K562 (cell line): ENCODE measurements around the gene KRT81. TPM values are rescaled to one million over a fixed set of nuclear protein-coding genes. Genes with fewer than 3 reads are reported as not detected.

Source experiments
- ATAC-seq: fragments of 200-7000 bp; cut with Tn5 transposase; 3 replicates; pipeline ENCODE4 v1.9.1; 2020; ENCODE audit warnings: moderate library complexity
- BruUV-seq: library from RNA; stranded (reverse); fragments of 400-500 nt; replicated peaks from 2 replicates; lab custom pipeline; 2021; lab: Mats Ljungman, UMichigan
- CTCF ChIA-PET: fragments of 300-600 bp; formaldehyde crosslinking; extraction: SDS; loops from one replicate; lab custom pipeline; 2021; ENCODE audit warnings: low intra/inter-chr PET ratio; lab: Yijun Ruan, JAX
- POLR2A ChIA-PET: fragments of 300-600, 350-650 bp; sonication (Branson Sonifier 250); formaldehyde crosslinking; extraction: SDS; loops from one replicate; lab custom pipeline; 2021; ENCODE audit warnings: antibody characterized with exemption, inconsistent platforms; lab: Yijun Ruan, JAX
- DNase-seq, 4 experiments: peaks; one replicate each; pipeline versions ENCODE4 v3.0.0 to v3.0.0-alpha.2; 2011 to 2018; ENCODE audit warnings: low spot score in 3 of 4, mixed read lengths in 3 of 4; ENCODE audit errors: extremely low read depth in 1 of 4
- FAIRE-seq: peaks from 2 replicates; lab custom pipeline; 2011; peaks lifted over from hg19 to GRCh38; lab: Jason Lieb, UNC
- H2AFZ ChIP-seq: 2 replicates; pipeline ENCODE4 v1.6.0; 2011; ENCODE audit warnings: low read depth, low read length, control low read depth, inconsistent platforms
- H3K27ac ChIP-seq: fragments of 200-600 bp; 3 replicates; pipeline ENCODE4 v1.8.0; 2011; ENCODE audit warnings: low read depth, mild to moderate bottlenecking, control low read depth, inconsistent platforms, low read length, moderate library complexity, mixed read lengths; ENCODE audit errors: extremely low read depth
- H3K27me3 ChIP-seq, 2 experiments: fragments of 300-600 bp in 1 of 2; 2 replicates in 1 of 2; 3 replicates in 1 of 2; pipeline versions ENCODE4 v1.6.0 to v1.8.0; 2011; ENCODE audit warnings: inconsistent platforms in 2 of 2, low read length in 2 of 2, mild to moderate bottlenecking in 1 of 2, mixed read lengths in 1 of 2, moderate library complexity in 1 of 2; ENCODE audit not compliant: control insufficient read depth in 2 of 2, insufficient read depth in 2 of 2
- H3K36me3 ChIP-seq: fragments of 300-600 bp; 3 replicates; pipeline ENCODE4 v1.8.0; 2011; ENCODE audit warnings: mild to moderate bottlenecking, low read length, inconsistent platforms; ENCODE audit not compliant: control insufficient read depth, insufficient read depth
- H3K4me1 ChIP-seq, 2 experiments: fragments of 200-600 bp in 1 of 2; replicated peaks in 1 of 2; 2 replicates in 1 of 2; 3 replicates in 1 of 2; pipeline versions ENCODE4 v1.5.1 to v1.8.0; 2011; ENCODE audit warnings: inconsistent platforms in 2 of 2, low read length in 2 of 2, mild to moderate bottlenecking in 1 of 2, mixed read lengths in 1 of 2, moderate library complexity in 1 of 2; ENCODE audit not compliant: control insufficient read depth in 2 of 2, insufficient read depth in 2 of 2
- H3K4me2 ChIP-seq: 2 replicates; pipeline ENCODE4 v1.6.1; 2011; ENCODE audit warnings: low read length, control low read depth, inconsistent platforms, mixed read lengths; ENCODE audit not compliant: insufficient read depth
- H3K4me3 ChIP-seq: fragments of 200-600 bp; sonication (generic), shearing (Covaris generic); 2 replicates; pipeline ENCODE4 v1.5.1; 2016; ENCODE audit warnings: control low read depth, inconsistent platforms
- H3K79me2 ChIP-seq: fragments of 200-600 bp; 3 replicates; pipeline ENCODE4 v1.8.0; 2011; ENCODE audit warnings: low read length, inconsistent platforms; ENCODE audit not compliant: control insufficient read depth, insufficient read depth
- H3K9ac ChIP-seq, 2 experiments: 2 replicates each; pipeline versions ENCODE4 v1.6.0 to v1.6.1; 2011; ENCODE audit warnings: low read depth in 2 of 2, low read length in 2 of 2, control low read depth in 1 of 2, inconsistent platforms in 1 of 2, mild to moderate bottlenecking in 1 of 2, mixed read lengths in 1 of 2; ENCODE audit not compliant: insufficient read depth in 1 of 2
- H3K9me1 ChIP-seq: one replicate; pipeline ENCODE4 v1.6.0; 2011; ENCODE audit warnings: inconsistent platforms, mild to moderate bottlenecking, low read length, moderate library complexity; ENCODE audit not compliant: control insufficient read depth, insufficient read depth
- H3K9me3 ChIP-seq: replicated peaks from 2 replicates; pipeline ENCODE4 v1.5.1; 2011; ENCODE audit warnings: low read depth, low read length, inconsistent platforms; ENCODE audit not compliant: control insufficient read depth, insufficient read depth
- H4K20me1 ChIP-seq: replicated peaks from 2 replicates; pipeline ENCODE4 v1.6.1; 2011; ENCODE audit warnings: low read length, inconsistent platforms, mixed read lengths; ENCODE audit not compliant: control insufficient read depth, insufficient read depth
- BDP1 ChIP-seq: IDR thresholded peaks from 3 replicates; pipeline ENCODE4 v1.6.1; 2011; ENCODE audit not compliant: insufficient read length, insufficient read depth
- C11orf30 ChIP-seq: fragments of 450-650 bp; IDR thresholded peaks from 2 replicates; pipeline ENCODE4 v1.6.1; 2016; ENCODE audit warnings: low read depth, mild to moderate bottlenecking
- ETV6 ChIP-seq, 3 experiments: fragments of 150-350 bp in 1 of 3; sonication (generic) in 1 of 3; formaldehyde crosslinking in 1 of 3; IDR thresholded peaks; 2 replicates each; pipeline versions ENCODE4 v1.6.1 to v1.8.0; 2014 to 2022; ENCODE audit warnings: borderline replicate concordance in 2 of 3, low read depth in 2 of 3, antibody characterized with exemption in 1 of 3, low read length in 1 of 3, mild to moderate bottlenecking in 1 of 3, missing genetic modification reagents in 1 of 3
- KAT8 ChIP-seq: fragments of 450-650 bp; IDR thresholded peaks from 2 replicates; pipeline ENCODE4 v1.6.1; 2016; ENCODE audit warnings: low read depth, mild to moderate bottlenecking
- MTA2 ChIP-seq: fragments of 450-650 bp; IDR thresholded peaks from 2 replicates; pipeline ENCODE4 v1.6.1; 2016; ENCODE audit warnings: low read depth
- PTRF ChIP-seq: fragments of 450-650 bp; IDR thresholded peaks from 2 replicates; pipeline ENCODE4 v1.6.1; 2016; ENCODE audit warnings: mild to moderate bottlenecking, missing genetic modification characterization, missing compliant biosample characterization
- TBL1XR1 ChIP-seq, 2 experiments: IDR thresholded peaks; 2 replicates each; pipeline ENCODE4 v1.6.1; 2012; ENCODE audit warnings: improper control_type of control experiment in 2 of 2, low read length in 2 of 2, mild to moderate bottlenecking in 1 of 2
- ZC3H4 ChIP-seq: sonication (generic); formaldehyde crosslinking; IDR thresholded peaks from 2 replicates; pipeline ENCODE4 v1.9.0; 2021; ENCODE audit warnings: missing genetic modification reagents, borderline replicate concordance
- ZFP30 ChIP-seq: fragments of 250-450 bp; sonication (Bioruptor Pico); IDR thresholded peaks from 2 replicates; pipeline ENCODE4 v1.8.0; 2022; ENCODE audit warnings: moderate library complexity, mild to moderate bottlenecking, inconsistent platforms, borderline replicate concordance
- ZNF408 ChIP-seq: fragments of 250-450 bp; sonication (Bioruptor Pico); IDR thresholded peaks from 2 replicates; pipeline ENCODE4 v1.4.0; 2020; ENCODE audit warnings: low read depth, mild to moderate bottlenecking, moderate library complexity
- ZNF699 ChIP-seq: fragments of 250-450 bp; sonication (Bioruptor Pico); IDR thresholded peaks from 2 replicates; pipeline ENCODE4 v1.8.0; 2021; ENCODE audit warnings: mild to moderate bottlenecking, moderate library complexity; ENCODE audit not compliant: insufficient replicate concordance
- WGBS: fragments of 100-300 bp; shearing (Covaris generic); methylation state at CpG from one replicate; pipeline ENCODE4 v1.1.6; 2016; ENCODE audit warnings: low coverage, mixed read lengths; ENCODE audit not compliant: insufficient coverage; ENCODE audit errors: missing lambda C conversion rate; 5-methylcytosine and 5-hydroxymethylcytosine counted together
- in situ Hi-C: fragments of 300-500 bp; cut with MboI; formaldehyde crosslinking; loops from 4 replicates; pipeline ENCODE4 v1.15.0; 2018; ENCODE audit warnings: inconsistent platforms, mixed read lengths
- intact Hi-C: fragments of 100-400 bp; cut with micrococcal nuclease; formaldehyde crosslinking; loops from 2 replicates; pipeline ENCODE4 v1.14.2; 2022
- polyA plus RNA-seq, 8 experiments: library from polyadenylated mRNA; depleted of rRNA in 4 of 8; stranded (reverse) in 5 of 8; unstranded in 3 of 8; fragments of >200 nt; fragmentation: Nextera tagmentation in 2 of 8; fragmentation: Illumina TruSeq in 1 of 8; extraction: Ambion mirVana in 2 of 8; extraction: Trizol in 1 of 8; gene quantifications; 2 replicates each; pipeline versions ENCODE4 v1.2.1 to v1.2.3, GENCODE V29; 2011 to 2014; ENCODE audit warnings: inconsistent platforms in 1 of 8, missing spikeins in 1 of 8
- total RNA-seq, 7 experiments: library from RNA; depleted of rRNA in 6 of 7; stranded (reverse); fragments of >200 nt in 6 of 7; fragmentation: Illumina TruSeq in 2 of 7; extraction: Trizol in 2 of 7; gene quantifications; 2 replicates each; pipeline versions ENCODE4 v1.2.1 to v1.2.3, GENCODE V29; 2011 to 2021; ENCODE audit warnings: low replicate concordance in 1 of 7
- TF ChIP-seq, protein P1 (sequence below): fragments of 250-450 bp; sonication (Bioruptor Pico); IDR thresholded peaks from 2 replicates; pipeline ENCODE4 v1.9.0; 2021; ENCODE audit warnings: mild to moderate bottlenecking
- TF ChIP-seq, protein P2 (sequence below): fragments of 450-650 bp; IDR thresholded peaks from 2 replicates; pipeline ENCODE4 v1.6.1; 2016; ENCODE audit warnings: mild to moderate bottlenecking
- TF ChIP-seq, protein P3 (sequence below): fragments of 250-450 bp; sonication (Bioruptor Pico); IDR thresholded peaks from 2 replicates; pipeline ENCODE4 v1.5.0; 2021; ENCODE audit warnings: mild to moderate bottlenecking, moderate library complexity
- TF ChIP-seq, protein P4 (sequence below): fragments of 250-450 bp; sonication (Bioruptor Pico); IDR thresholded peaks from 2 replicates; pipeline ENCODE4 v1.8.0; 2022; ENCODE audit warnings: inconsistent platforms

Gene KRT81
- total and polyA plus RNA-seq, 9 of the 15 experiments (the other 6 are each of a cell fraction or from before 2014, with no cell fraction given), result 0.27 TPM; not detected in 8

DNA sequence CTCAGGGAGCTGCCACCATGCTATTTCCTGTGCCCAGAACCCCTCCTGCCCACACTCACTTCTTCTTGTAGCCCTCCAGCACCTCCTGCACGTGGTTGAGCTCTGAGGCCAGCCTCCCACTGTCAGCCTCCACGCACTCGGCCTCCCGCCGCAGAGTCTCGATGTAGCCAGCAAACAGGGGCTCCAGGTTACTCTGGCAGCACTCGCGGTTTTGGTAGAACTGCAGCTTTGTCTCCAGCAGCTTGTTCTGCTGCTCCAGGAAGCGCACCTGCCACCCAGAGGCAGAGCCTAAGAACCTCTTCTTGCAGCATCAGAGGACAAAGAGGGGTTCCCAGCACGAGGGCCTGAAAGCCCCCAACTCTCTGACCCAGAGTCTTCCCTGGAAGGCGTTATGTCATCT is 27.8 kb upstream of the KRT81 start:
- Histone ChIP-seq H3K9ac (no peak overlapping the region), H3K9me3 (no peaks in the 10 kb centered on the region), H3K4me2 (no peak overlapping the region), H3K79me2 (no peaks in the 10 kb centered on the region), H3K27ac (no peak overlapping the region), H3K4me3 (no peak overlapping the region), H2AFZ (no peak overlapping the region), H3K36me3 (no peaks in the 10 kb centered on the region), H3K4me1 (no peaks in the 10 kb centered on the region), H3K27me3 (peaks cover 8 to 77% of the 10 kb centered on the region in 2 experiments; a peak in 4 of 5 replicates), H3K9me1 (no peaks in the 10 kb centered on the region), H4K20me1 (peaks cover 4% of the 10 kb centered on the region; the same call in 1 of the 2 replicates)
- ChIA-PET POLR2A (interaction anchor here (0.8 kb wide), 1 partner anchor 8 kb away, joined by 4 read pairs; no protein-coding TSS in a partner anchor), CTCF (no interaction called here)
- ATAC-seq, result no peak
- under 1% methylated on average over 11 of the region's 11 CpGs for WGBS
- FAIRE-seq, result no peak
- in situ Hi-C loops, result loop anchor here (5.0 kb wide), 1 partner anchor 102 kb away; no protein-coding TSS in a partner anchor
- intact Hi-C loops, result no loop called here
- DNase-seq, result no peak
- BruUV-seq, result no TSS peak
- TF ChIP-seq, protein P1, sequence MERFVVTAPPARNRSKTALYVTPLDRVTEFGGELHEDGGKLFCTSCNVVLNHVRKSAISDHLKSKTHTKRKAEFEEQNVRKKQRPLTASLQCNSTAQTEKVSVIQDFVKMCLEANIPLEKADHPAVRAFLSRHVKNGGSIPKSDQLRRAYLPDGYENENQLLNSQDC (CRISPR knock-in tag), result no peak
- no peak for TF ChIP-seq MTA2
- TF ChIP-seq KAT8, result no peak
- TF ChIP-seq, protein P2, sequence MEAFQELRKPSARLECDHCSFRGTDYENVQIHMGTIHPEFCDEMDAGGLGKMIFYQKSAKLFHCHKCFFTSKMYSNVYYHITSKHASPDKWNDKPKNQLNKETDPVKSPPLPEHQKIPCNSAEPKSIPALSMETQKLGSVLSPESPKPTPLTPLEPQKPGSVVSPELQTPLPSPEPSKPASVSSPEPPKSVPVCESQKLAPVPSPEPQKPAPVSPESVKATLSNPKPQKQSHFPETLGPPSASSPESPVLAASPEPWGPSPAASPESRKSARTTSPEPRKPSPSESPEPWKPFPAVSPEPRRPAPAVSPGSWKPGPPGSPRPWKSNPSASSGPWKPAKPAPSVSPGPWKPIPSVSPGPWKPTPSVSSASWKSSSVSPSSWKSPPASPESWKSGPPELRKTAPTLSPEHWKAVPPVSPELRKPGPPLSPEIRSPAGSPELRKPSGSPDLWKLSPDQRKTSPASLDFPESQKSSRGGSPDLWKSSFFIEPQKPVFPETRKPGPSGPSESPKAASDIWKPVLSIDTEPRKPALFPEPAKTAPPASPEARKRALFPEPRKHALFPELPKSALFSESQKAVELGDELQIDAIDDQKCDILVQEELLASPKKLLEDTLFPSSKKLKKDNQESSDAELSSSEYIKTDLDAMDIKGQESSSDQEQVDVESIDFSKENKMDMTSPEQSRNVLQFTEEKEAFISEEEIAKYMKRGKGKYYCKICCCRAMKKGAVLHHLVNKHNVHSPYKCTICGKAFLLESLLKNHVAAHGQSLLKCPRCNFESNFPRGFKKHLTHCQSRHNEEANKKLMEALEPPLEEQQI, result no peak
- no peak for TF ChIP-seq ZC3H4 (CRISPR knock-in tag)
- TF ChIP-seq C11orf30, result no peak
- no peak for TF ChIP-seq BDP1
- no peak for TF ChIP-seq ZFP30 (CRISPR knock-in tag)
- TF ChIP-seq PTRF, result no peak
- TF ChIP-seq ZNF699, result no peak
- TF ChIP-seq, protein P3, sequence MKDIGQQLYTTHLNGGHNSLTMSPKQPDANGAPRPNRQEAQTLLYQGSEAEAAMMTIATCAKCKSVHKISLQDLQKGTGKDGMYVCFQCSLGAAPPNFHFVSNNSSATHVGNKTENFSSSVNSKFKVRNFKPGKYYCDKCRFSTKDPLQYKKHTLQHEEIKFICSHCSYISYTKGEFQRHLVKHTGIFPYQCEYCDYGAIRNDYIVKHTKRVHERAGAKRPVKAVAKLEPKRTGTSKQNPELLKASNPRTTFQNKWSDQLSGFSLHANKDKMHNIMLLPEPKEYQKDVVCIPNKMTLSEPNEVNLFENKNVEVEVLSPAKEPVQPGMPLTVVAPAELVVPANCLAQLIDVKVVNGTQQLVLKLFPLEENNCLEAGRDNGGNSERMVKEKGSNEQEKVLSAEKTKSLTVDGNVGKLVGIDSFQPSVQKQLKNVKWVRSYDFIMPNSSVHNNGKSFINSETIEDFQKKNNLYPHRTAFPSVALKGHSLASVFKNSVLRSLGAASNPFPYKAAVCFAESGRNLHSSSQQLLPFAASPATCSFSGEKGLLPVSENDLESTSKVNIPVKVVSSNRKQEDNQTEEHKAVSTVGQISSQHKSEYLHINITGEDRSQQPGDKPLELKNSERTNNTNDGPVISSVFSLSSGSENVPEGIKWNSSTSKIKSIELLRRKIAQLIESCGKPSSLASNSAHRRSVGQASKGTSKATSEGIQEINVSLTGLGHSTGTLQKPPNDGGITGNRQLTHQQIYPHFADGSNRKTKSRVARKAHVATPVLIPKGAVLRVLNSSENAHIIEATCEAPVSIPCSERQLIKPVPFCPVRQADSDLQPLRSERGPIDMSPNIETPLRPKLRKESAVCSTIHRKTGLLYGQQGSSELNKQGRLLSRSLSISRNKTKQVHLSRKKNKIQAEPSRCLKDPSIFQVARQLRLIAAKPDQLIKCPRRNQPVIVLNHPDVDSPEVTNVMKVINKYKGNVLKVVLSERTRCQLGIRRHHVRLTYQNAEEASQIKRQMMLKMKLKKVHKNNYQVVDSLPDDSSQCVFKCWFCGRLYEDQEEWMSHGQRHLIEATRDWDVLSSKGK, result no peak
- TF ChIP-seq ZNF408 (CRISPR knock-in tag), result no peak
- TF ChIP-seq TBL1XR1 (IDR thresholded peaks at IDR 0.05; ENCODE audit: low read length in 2 of 2), result no peak
- no peak for TF ChIP-seq ETV6 (IDR thresholded peaks at IDR 0.05; ENCODE audit: borderline replicate concordance in 1 of 2, low read depth in 2 of 2, low read length in 1 of 2)
- no peak for TF ChIP-seq ETV6 (CRISPR knock-in tag; IDR thresholded peaks at IDR 0.05; ENCODE audit: borderline replicate concordance)
- TF ChIP-seq, protein P4, sequence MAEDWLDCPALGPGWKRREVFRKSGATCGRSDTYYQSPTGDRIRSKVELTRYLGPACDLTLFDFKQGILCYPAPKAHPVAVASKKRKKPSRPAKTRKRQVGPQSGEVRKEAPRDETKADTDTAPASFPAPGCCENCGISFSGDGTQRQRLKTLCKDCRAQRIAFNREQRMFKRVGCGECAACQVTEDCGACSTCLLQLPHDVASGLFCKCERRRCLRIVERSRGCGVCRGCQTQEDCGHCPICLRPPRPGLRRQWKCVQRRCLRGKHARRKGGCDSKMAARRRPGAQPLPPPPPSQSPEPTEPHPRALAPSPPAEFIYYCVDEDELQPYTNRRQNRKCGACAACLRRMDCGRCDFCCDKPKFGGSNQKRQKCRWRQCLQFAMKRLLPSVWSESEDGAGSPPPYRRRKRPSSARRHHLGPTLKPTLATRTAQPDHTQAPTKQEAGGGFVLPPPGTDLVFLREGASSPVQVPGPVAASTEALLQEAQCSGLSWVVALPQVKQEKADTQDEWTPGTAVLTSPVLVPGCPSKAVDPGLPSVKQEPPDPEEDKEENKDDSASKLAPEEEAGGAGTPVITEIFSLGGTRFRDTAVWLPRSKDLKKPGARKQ (CRISPR knock-in tag), result no peak
